Loucy (cell line): Measurements from ENCODE around the gene B3GALT5.
"Not testable (repeated sequence)": the region's sequence is repeated elsewhere in the genome, so short reads cannot be mapped to it uniquely, and the experiment has no call there.

ENCODE experiments used
- H2AFZ ChIP-seq: fragments of 200-600 bp; sonication (generic); 2 replicates; pipeline ENCODE4 v1.6.0; 2016; ENCODE audit warnings: antibody characterized with exemption, mild to moderate bottlenecking, low read length, moderate library complexity
- H3F3A ChIP-seq: fragments of 200-600 bp; 2 replicates; pipeline ENCODE4 v1.6.0; 2016; ENCODE audit warnings: antibody characterized with exemption, low read depth, mild to moderate bottlenecking
- H3K27me3 ChIP-seq: fragments of 200-600 bp; sonication (generic); 2 replicates; pipeline ENCODE4 v1.6.1; 2014; ENCODE audit warnings: low read length, mild to moderate bottlenecking; ENCODE audit not compliant: insufficient read depth, poor library complexity, severe bottlenecking
- H3K36me3 ChIP-seq: fragments of 200-600 bp; sonication (generic); 2 replicates; pipeline ENCODE4 v1.6.1; 2016; ENCODE audit warnings: low read length; ENCODE audit not compliant: insufficient read depth
- H3K4me1 ChIP-seq: fragments of 200-600 bp; sonication (generic); 2 replicates; pipeline ENCODE4 v1.5.1; 2014; ENCODE audit warnings: low read length, mild to moderate bottlenecking; ENCODE audit not compliant: insufficient read depth, poor library complexity, severe bottlenecking
- H3K4me2 ChIP-seq: fragments of 200-600 bp; sonication (generic); 2 replicates; pipeline ENCODE4 v1.6.0; 2014; ENCODE audit warnings: antibody characterized with exemption, low read length, low read depth, mild to moderate bottlenecking; ENCODE audit not compliant: poor library complexity, severe bottlenecking
- H3K4me3 ChIP-seq: fragments of 200-600 bp; sonication (generic); 2 replicates; pipeline ENCODE4 v1.5.1; 2014; ENCODE audit warnings: low read length, mild to moderate bottlenecking, mixed read lengths; ENCODE audit not compliant: poor library complexity, severe bottlenecking
- H3K79me2 ChIP-seq: fragments of 200-600 bp; sonication (generic); 2 replicates; pipeline ENCODE4 v1.6.1; 2014; ENCODE audit warnings: low read length; ENCODE audit not compliant: insufficient read depth
- H3K9ac ChIP-seq: fragments of 200-600 bp; sonication (generic); 2 replicates; pipeline ENCODE4 v1.6.0; 2014; ENCODE audit warnings: mild to moderate bottlenecking, low read depth, low read length, moderate library complexity; ENCODE audit not compliant: poor library complexity, severe bottlenecking
- H3K9me2 ChIP-seq: fragments of 200-600 bp; sonication (generic); replicated peaks from 2 replicates; pipeline ENCODE4 v1.6.1; 2016; ENCODE audit warnings: low read depth, low read length, mixed read lengths
- H3K9me3 ChIP-seq: fragments of 200-600 bp; sonication (generic); 2 replicates; pipeline ENCODE4 v1.6.1; 2014; ENCODE audit warnings: mild to moderate bottlenecking, antibody characterized with exemption, low read length, low read depth; ENCODE audit not compliant: insufficient read depth
- H4K20me1 ChIP-seq: fragments of 200-600 bp; sonication (generic); 2 replicates; pipeline ENCODE4 v1.6.0; 2014; ENCODE audit warnings: antibody characterized with exemption, low read length, mild to moderate bottlenecking; ENCODE audit not compliant: insufficient read depth, poor library complexity, severe bottlenecking
- EZH2phosphoT487 ChIP-seq: fragments of 200-600 bp; IDR thresholded peaks from 2 replicates; pipeline ENCODE4 v1.6.1; 2018; ENCODE audit warnings: antibody characterized with exemption, mild to moderate bottlenecking, moderate library complexity, borderline replicate concordance
- TF ChIP-seq, protein P1 (sequence below): fragments of 200-600 bp; sonication (generic); conservative IDR thresholded peaks from 2 replicates; pipeline ENCODE4 v1.5.1; 2014; ENCODE audit warnings: mild to moderate bottlenecking, antibody characterized with exemption, low read length

Gene B3GALT5

DNA sequence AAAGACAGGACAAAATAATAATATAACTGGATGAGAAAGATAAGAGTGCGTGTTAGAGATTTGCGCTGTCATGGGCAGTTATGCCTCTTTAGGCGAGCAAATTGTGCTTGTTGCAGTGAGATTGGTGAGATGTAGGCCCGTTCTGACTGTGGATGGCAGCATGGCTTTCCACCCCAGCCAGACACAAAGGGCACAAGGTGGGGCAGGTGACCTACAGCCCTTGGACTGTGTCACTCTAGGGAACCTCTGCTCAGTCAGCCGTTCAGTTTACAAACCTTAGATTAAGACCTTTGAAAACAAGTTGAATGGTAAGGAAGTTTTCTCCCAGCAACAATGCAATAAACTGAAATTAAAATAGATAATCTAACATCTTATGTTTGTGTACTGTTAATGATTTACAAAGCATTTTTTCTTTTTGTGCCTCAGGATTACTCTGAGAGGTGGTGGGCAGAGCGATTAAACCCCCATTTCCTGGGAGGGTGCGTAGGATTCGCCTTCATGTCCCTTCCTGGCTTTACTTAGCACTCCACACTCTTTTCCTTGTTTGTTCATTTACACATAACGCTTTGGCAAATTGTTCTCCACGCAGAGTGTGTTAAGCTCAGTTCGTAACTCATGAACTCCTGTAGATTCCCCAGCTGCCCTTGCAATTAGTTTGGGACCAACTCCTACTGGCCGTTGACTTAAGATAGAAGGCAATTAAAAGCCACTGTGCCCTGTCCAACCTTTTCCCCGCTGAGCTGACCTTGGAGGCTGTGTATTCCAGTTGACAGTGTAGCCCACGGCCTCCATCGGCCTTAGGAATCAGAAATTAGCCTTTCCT lies 74.1 kb downstream of the B3GALT5 start:
- no peaks in the 10 kb centered on the region for H3K4me1 ChIP-seq
- no peak overlapping the region for H3K4me3 ChIP-seq
- no peaks in the 10 kb centered on the region for H3K9me3 ChIP-seq
- H4K20me1 ChIP-seq, result no peaks in the 10 kb centered on the region
- H3K4me2 ChIP-seq, result no peak overlapping the region
- no peaks in the 10 kb centered on the region for H3K79me2 ChIP-seq
- TF ChIP-seq, protein P1, sequence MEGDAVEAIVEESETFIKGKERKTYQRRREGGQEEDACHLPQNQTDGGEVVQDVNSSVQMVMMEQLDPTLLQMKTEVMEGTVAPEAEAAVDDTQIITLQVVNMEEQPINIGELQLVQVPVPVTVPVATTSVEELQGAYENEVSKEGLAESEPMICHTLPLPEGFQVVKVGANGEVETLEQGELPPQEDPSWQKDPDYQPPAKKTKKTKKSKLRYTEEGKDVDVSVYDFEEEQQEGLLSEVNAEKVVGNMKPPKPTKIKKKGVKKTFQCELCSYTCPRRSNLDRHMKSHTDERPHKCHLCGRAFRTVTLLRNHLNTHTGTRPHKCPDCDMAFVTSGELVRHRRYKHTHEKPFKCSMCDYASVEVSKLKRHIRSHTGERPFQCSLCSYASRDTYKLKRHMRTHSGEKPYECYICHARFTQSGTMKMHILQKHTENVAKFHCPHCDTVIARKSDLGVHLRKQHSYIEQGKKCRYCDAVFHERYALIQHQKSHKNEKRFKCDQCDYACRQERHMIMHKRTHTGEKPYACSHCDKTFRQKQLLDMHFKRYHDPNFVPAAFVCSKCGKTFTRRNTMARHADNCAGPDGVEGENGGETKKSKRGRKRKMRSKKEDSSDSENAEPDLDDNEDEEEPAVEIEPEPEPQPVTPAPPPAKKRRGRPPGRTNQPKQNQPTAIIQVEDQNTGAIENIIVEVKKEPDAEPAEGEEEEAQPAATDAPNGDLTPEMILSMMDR, result no peak
- TF ChIP-seq EZH2phosphoT487, result no peak
- H3K9me2 ChIP-seq, result no peaks in the 10 kb centered on the region
- no peaks in the 10 kb centered on the region for H3F3A ChIP-seq
- H3K36me3 ChIP-seq, result no peaks in the 10 kb centered on the region
- no peak overlapping the region for H2AFZ ChIP-seq
- H3K9ac ChIP-seq, result no peak overlapping the region
- no peaks in the 10 kb centered on the region for H3K27me3 ChIP-seq

DNA sequence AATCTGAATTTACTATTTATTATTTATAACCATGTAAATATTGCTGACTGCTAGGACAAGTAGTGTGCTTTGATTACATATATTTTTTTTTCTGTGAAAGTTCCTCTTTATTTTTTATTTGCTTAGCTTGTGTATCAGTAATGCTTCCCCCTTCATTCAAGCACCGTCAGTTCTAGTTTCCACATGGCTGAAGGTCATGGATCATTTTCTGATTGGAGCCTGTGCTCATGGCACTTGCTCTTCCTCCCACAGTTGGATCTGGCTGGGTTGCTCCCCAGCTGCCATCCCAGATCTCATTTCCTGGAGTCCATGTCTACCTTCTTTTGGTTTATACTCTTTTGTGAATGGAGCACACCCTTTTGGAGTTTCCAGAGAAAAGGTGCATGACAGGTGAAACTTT lies 75.3 kb downstream of the B3GALT5 start:
- Histone ChIP-seq H3K36me3 (no peaks in the 10 kb centered on the region), H4K20me1 (no peaks in the 10 kb centered on the region), H3K9ac (no peak overlapping the region), H3K4me2 (no peak overlapping the region), H3K9me3 (no peaks in the 10 kb centered on the region), H3F3A (no peaks in the 10 kb centered on the region), H3K9me2 (no peaks in the 10 kb centered on the region), H2AFZ (no peak overlapping the region), H3K4me3 (no peak overlapping the region), H3K4me1 (no peaks in the 10 kb centered on the region), H3K27me3 (no peaks in the 10 kb centered on the region), H3K79me2 (no peaks in the 10 kb centered on the region)
- TF ChIP-seq, protein P1, result no peak
- TF ChIP-seq EZH2phosphoT487, result no peak

DNA sequence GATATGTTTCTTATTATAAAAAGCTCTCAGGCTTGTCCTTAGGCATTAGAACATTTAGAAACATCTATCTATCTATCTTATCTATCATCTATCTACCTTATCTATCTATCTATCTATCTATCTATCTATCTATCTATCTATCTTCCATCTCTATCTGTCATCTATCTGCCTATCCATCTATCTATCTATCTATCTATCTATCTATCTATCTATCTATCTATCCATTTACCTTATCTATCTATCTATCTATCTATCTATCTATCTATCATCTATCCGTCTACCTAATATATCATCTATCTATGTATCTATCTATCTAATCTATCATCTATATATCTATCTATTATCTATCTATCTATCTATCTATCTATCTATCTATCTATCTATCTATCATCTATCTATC lies 77.1 kb downstream of the B3GALT5 start:
- H3K9me2 ChIP-seq, H3K4me3 ChIP-seq, H3K79me2 ChIP-seq, H2AFZ ChIP-seq, H3F3A ChIP-seq, H3K4me1 ChIP-seq, H3K4me2 ChIP-seq, H4K20me1 ChIP-seq, H3K36me3 ChIP-seq, H3K27me3 ChIP-seq, H3K9me3 ChIP-seq, H3K9ac ChIP-seq: not testable (repeated sequence)

DNA sequence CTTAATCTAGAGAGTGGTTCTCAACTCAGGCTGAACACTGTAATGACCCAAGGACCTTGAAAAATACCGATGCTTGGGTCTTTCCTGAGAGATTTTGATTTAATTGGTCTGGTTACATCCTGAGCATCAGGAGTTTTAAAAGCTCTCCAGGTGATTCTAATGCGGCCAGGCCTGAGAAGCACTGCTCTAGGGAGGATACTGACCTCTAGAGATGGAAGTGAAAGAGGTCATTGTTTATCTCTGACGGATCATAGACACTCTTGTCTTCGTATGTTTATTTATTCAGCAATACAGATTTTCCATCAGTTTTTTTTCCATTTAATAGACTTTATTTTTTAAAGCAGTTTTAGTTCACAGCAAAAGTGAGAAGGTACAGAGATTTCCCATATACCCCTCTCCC lies 77.7 kb downstream of the B3GALT5 start:
- Histone ChIP-seq H4K20me1 (no peaks in the 10 kb centered on the region), H3K27me3 (no peaks in the 10 kb centered on the region), H3K9me3 (no peaks in the 10 kb centered on the region), H3K79me2 (no peaks in the 10 kb centered on the region), H3K36me3 (no peaks in the 10 kb centered on the region), H3K9ac (no peak overlapping the region), H3F3A (no peaks in the 10 kb centered on the region), H3K4me2 (no peak overlapping the region), H3K4me3 (no peak overlapping the region), H3K9me2 (no peaks in the 10 kb centered on the region), H2AFZ (no peak overlapping the region), H3K4me1 (no peaks in the 10 kb centered on the region)
- TF ChIP-seq, protein P1, result no peak
- TF ChIP-seq EZH2phosphoT487, result no peak
